Transverse colon (tissue), 4 donors: ENCODE data around the gene APC2.
"Not testable (repeated sequence)": the region's sequence is repeated elsewhere in the genome, so short reads cannot be mapped to it uniquely, and the experiment has no call there.

ENCODE experiments used
- CTCF ChIP-seq, 5 experiments: fragments of 200-600 bp in 3 of 5; fragments of 450-650 bp in 2 of 5; sonication (generic) in 3 of 5; IDR thresholded peaks; 1 replicate in 2 of 5; 2 replicates in 3 of 5; pipeline ENCODE4 v1.5.1; 2016 to 2017; ENCODE audit warnings: antibody characterized with exemption in 5 of 5, inconsistent platforms in 3 of 5, mild to moderate bottlenecking in 2 of 5, moderate library complexity in 1 of 5
- EP300 ChIP-seq: sonication (generic); formaldehyde crosslinking; IDR thresholded peaks from one replicate; pipeline ENCODE4 v1.6.1; 2017; ENCODE audit warnings: antibody characterized with exemption, low read depth
- POLR2A ChIP-seq: fragments of 450-650 bp; IDR thresholded peaks from one replicate; pipeline ENCODE4 v1.6.1; 2016; ENCODE audit warnings: antibody characterized with exemption, mild to moderate bottlenecking, moderate library complexity
- POLR2AphosphoS5 ChIP-seq, 3 donors: sonication (generic); formaldehyde crosslinking; IDR thresholded peaks; one replicate each; pipeline ENCODE4 v1.6.1; 2016; ENCODE audit warnings: antibody characterized with exemption in 3 of 3

GRCh38 chr19:1439525-1440417, 10.2 kb upstream of the APC2 start:
- not testable (repeated sequence) for TF ChIP-seq CTCF (IDR thresholded peaks at IDR 0.05); POLR2AphosphoS5 (IDR thresholded peaks at IDR 0.05); POLR2A; EP300
